Measurements from ENCODE around the gene ATP6V1F.

DNA sequence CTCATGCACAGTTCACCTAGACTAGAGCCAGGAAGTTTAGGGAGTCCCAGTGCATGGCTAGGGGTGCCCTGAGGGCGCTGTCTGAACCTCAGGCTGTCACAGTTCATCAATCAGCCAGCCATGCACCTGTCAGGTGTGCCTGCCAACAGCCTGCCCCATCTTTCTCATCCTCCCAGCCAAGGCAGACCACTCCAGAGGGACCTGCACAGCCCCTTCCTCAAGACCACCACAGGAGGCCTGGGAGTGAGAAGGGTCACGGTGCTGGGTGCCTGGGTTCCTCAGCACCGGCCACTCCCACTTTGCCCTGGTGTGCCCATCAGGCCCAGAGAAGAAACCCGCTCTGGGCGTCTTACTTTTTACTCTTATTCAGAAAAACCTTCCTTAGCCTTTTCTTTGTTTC is 8.4 kb downstream of the ATP6V1F start:
- TF ChIP-seq, protein P1, sequence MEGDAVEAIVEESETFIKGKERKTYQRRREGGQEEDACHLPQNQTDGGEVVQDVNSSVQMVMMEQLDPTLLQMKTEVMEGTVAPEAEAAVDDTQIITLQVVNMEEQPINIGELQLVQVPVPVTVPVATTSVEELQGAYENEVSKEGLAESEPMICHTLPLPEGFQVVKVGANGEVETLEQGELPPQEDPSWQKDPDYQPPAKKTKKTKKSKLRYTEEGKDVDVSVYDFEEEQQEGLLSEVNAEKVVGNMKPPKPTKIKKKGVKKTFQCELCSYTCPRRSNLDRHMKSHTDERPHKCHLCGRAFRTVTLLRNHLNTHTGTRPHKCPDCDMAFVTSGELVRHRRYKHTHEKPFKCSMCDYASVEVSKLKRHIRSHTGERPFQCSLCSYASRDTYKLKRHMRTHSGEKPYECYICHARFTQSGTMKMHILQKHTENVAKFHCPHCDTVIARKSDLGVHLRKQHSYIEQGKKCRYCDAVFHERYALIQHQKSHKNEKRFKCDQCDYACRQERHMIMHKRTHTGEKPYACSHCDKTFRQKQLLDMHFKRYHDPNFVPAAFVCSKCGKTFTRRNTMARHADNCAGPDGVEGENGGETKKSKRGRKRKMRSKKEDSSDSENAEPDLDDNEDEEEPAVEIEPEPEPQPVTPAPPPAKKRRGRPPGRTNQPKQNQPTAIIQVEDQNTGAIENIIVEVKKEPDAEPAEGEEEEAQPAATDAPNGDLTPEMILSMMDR (IDR thresholded peaks at IDR 0.05): no peak
- TF ChIP-seq EZH2 (IDR thresholded peaks at IDR 0.05) (no peak), EZH2phosphoT487 (IDR thresholded peaks at IDR 0.05) (no peak)
